Putamen (tissue), 1 donor: ENCODE measurements around the gene LTB4R.
"Not testable (repeated sequence)": the region's sequence is repeated elsewhere in the genome, so short reads cannot be mapped to it uniquely, and the experiment has no call there.

Experiments
- DNase-seq: peaks from one replicate; pipeline ENCODE4 v3.0.0-alpha.2; 2016; ENCODE audit warnings: low spot score

The LTB4R gene

DNA sequence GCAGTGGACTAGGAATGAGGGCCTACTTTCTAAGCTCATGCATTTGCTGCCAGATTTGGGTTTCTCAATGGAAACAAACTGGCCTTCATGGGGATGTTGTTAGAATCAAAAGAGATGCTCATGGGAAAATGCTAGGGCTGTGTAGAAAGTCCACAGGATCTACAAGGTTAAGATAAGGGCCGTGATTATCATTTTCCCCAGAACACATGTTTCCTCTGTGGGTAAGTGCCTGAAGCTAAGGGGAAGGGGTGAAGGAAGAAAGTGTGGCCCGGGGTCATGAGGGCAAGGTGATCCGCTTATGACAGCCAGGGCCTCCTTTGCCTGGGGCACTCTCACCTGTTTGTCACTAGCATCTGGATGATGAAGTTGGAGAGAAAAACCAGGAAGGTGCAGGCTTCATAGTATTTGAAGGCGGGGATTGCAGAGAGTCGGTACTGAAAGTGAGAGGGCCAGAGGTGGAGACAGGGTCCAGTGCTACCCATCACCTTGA lies 13.8 kb downstream of the LTB4R start:
- no peak for DNase-seq

- DNase-seq, result no peak
These were observed 14.7 kb downstream of the LTB4R start for GRCh38 chr14:24325963-24326362.

GRCh38 chr14:24327303-24327702 lies 16.0 kb downstream of the LTB4R start:
- no peak for DNase-seq

GRCh38 chr14:24327914-24328313 lies 16.6 kb downstream of the LTB4R start:
- DNase-seq, result not testable (repeated sequence)

DNA sequence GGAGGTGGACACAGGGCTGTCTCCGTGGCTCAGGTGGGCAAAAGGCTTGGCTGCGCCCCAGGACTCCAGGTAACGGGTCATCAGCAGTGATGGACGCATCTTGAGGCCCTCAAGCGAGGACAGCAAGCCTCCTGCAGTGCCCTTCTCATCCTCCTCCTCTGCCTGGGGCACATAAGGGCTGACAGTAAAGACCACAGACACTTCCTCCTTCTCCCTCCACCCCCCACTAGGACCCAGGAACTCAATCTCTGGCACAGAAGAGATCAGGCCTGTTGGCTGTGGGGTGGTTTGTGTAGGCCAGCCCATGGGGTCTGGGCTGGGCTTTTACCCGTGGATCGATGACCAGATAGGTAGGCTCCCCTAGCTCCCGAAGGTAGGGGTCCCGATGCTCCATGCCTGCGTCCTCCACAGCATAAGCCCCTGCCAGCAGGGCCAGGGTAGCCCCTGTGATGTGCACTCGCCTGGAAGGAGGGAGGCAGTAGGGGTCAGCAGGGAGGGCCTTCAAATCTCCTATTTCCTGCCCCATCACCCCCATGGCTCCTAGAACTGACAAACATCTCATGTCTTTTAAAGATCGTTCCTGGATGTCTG lies 17.9 kb downstream of the LTB4R start:
- no peak for DNase-seq

GRCh38 chr14:24329736-24330135 lies 18.4 kb downstream of the LTB4R start:
- no peak for DNase-seq

GRCh38 chr14:24330973-24331674 lies 19.8 kb downstream of the LTB4R start:
- no peak for DNase-seq

GRCh38 chr14:24331731-24332267 lies 20.5 kb downstream of the LTB4R start:
- DNase-seq, result no peak

DNA sequence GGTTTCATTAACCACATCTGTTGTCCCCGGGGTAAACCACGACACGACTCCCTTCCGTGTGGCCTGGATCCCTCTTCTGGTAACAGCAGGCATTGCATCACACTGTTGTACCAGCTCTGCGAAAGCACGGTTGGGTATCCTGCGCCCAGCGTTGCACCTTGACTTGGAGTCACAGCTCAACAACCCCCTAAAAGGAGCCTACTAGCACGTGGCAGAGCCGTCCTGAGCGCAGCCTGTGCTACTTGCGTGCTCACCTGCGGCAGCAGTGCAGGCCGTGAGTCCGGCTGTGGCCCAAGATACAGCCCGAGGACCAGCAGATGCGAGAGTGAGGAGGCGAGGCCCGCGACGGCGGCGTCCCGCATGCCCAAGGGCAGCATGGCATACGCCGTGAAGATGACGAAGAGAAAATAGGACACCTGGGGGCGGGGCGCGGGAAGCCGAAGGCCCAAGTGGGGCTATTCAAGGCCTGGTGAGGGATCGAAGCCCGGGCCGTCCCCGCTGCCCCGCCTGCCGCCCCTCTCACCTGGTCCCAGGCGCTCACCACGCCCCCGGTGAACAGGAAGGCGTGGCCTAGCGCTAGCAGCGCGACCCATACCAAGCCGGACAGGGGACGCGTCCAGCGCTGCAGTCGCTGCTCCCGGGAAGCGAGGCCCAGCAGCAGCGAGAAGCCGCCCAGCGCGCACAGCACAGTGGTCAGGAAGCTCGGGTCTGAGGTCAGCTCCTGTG lies 21.1 kb downstream of the LTB4R start:
- DNase-seq, result no peak

DNA sequence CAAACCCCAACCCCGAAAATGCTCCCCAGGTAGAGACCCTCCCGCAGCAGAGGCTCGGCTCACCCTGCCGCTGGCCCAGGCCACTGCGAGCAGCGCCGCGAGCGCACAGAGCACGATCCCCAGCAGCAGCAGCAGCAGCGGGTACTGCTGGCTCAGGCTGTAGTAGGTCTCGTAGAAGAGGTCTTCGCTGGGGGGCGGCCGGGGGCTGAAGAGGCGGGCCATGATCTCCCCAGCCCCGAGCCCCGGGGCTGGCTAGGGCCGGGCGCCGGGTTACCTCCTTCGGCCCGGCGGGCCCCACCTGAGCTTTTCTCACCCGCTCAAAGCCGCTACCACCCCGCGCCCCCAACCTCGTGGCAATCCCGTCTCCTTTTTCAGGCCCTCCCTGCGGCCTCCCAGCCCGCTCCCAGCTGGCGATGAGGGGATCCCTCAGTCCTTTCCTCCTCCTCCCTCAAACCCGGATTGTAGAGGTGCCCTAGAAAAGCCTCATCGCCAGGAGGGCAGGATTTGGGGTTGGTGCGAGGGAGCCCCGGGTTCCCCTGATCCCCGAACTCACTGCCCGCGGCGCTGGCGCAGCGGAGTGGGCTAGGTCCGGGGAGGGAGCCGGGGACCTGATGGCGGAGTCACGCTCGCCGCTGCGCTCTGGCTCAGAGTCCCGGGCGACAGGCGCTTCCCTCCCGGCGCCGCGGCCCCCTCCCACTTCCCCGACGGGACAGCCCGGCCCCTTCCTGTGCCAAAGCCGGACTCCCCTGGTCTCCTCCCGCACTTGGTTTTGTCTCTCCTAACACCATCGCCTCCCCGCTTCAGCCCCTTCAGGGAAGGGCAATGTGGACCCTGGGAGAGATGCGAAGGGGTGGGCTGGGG lies 23.4 kb downstream of the LTB4R start, which contains the start of gene ADCY4:
Gene ADCY4 (minus strand): TSS at position 641 of the 861 bp plus-strand sequence. CDS start 419 bp downstream, at position 222.
- DNase-seq, result no peak

GRCh38 chr14:24335461-24336171 lies 24.3 kb downstream of the LTB4R start:
- DNase-seq, result no peak

- DNase-seq, result no peak
These were observed 26.0 kb downstream of the LTB4R start for GRCh38 chr14:24337144-24337823.

DNA sequence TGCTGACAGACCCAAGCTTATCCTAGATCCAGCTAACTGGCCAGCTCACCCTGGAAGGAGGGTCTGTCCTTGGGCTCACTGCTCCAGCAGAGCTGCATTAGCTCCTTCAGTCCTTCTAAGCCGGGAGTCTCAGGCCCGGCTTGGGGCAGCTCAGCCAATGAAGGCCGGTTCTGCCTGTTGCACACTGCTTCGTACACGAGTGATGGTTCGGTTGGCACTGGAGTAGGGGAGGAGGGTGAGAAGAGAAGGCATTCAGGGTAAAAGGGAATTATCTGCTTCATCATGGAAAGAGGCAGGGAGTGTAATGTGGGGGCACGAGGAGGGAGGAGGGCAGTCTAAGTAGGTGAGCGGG lies 26.5 kb downstream of the LTB4R start:
- DNase-seq, result no peak

GRCh38 chr14:24338843-24339242 lies 27.5 kb downstream of the LTB4R start:
- DNase-seq, result no peak

- no peak for DNase-seq
These were observed 28.2 kb downstream of the LTB4R start, which contains the start of gene RIPK3 for GRCh38 chr14:24339284-24340151. Gene RIPK3, minus strand, starts transcription at chr14:24339991. Its CDS starts 165 bp downstream, at chr14:24339826.

DNA sequence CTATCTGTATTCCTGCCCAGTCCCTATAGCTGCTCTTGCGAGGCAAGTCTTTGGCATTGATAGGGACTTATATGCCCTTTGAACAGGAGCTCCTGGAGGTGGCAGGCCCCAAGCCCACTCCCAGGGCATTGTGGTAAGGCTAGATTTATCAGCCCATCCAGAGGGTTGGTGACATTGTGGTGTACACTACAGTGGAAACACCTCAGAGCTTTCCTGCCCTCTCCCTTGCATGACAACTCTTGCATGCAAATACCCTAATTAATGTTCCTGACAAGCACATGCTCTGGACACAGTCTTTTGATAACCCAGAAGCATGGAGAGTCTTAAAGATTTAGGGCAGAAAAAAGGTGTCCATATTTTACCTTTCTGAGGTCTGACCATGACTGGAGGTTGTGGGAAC lies 29.3 kb downstream of the LTB4R start:
- DNase-seq, result no peak

GRCh38 chr14:24342889-24343288 lies 31.6 kb downstream of the LTB4R start:
- DNase-seq, result no peak

GRCh38 chr14:24343795-24344660 lies 32.7 kb downstream of the LTB4R start:
- no peak for DNase-seq
